NB4 (cell line): ENCODE measurements around the gene YARS1.

Source experiments
- CTCF ChIP-seq: IDR thresholded peaks from one replicate; pipeline ENCODE4 v1.5.1; 2012; ENCODE audit warnings: low read depth, low read length
- MAX ChIP-seq: IDR thresholded peaks from 2 replicates; pipeline ENCODE4 v1.6.1; 2011; ENCODE audit warnings: low read depth, low read length
- MYC ChIP-seq: IDR thresholded peaks from 2 replicates; pipeline ENCODE4 v1.6.1; 2011; ENCODE audit warnings: low read depth, low read length
- POLR2A ChIP-seq: IDR thresholded peaks from 2 replicates; pipeline ENCODE4 v1.6.1; 2011; ENCODE audit warnings: mild to moderate bottlenecking; ENCODE audit not compliant: insufficient read length; ENCODE audit errors: extremely low read depth

DNA sequence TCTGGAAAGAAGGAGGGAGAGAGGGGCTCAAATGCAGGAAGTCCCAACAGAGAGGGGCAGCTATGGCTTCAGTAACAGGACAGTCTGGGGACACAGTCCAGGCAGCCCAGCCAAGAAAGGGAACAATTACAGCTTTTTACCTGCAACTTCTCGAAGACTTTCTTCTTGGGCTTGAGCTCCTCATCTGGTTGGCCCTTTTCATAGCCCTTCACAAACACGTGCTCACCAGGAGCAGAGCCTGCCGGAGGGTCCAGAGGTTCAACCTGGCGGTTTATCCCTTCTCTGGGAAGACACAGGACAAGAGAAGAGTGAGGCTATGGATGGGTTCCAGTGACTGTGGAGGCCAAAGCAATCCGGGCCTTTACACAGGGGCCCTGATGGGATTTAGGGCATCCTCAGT is 37.9 kb downstream of the YARS1 start:
- TF ChIP-seq CTCF (no peak), POLR2A (no peak), MYC (no peak), MAX (no peak)
